GM13976 (cell line): Measurements from ENCODE around the gene PATE2.

Source experiments
- DNase-seq: peaks from one replicate; pipeline ENCODE4 v3.0.0; 2012; ENCODE audit warnings: low spot score
- CTCF ChIP-seq: IDR thresholded peaks from 2 replicates; pipeline ENCODE4 v1.5.1; 2012; ENCODE audit warnings: borderline replicate concordance, mild to moderate bottlenecking; ENCODE audit not compliant: insufficient read depth; ENCODE audit errors: extremely low read depth, missing control alignments, control extremely low read depth
- in situ Hi-C: fragments of 300-500 bp; cut with MboI; formaldehyde crosslinking; loops from one replicate; pipeline ENCODE4 v1.12.0; 2022; ENCODE audit warnings: low sequenced_read_pairs, mixed read lengths, inconsistent platforms; ENCODE audit not compliant: unreplicated experiment

Gene PATE2

GRCh38 chr11:125766251-125766650, 12.4 kb downstream of the PATE2 start:
- TF ChIP-seq CTCF = no peak
- DNase-seq = no peak
- in situ Hi-C loops = no loop called here

- no peak for TF ChIP-seq CTCF
- DNase-seq = no peak
- in situ Hi-C loops = no loop called here
Observed at GRCh38 chr11:125763483-125763882, 15.1 kb downstream of the PATE2 start.

- TF ChIP-seq CTCF = no peak
- no peak for DNase-seq
- in situ Hi-C loops = no loop called here
Observed at GRCh38 chr11:125762445-125762844, 16.2 kb downstream of the PATE2 start.

DNA sequence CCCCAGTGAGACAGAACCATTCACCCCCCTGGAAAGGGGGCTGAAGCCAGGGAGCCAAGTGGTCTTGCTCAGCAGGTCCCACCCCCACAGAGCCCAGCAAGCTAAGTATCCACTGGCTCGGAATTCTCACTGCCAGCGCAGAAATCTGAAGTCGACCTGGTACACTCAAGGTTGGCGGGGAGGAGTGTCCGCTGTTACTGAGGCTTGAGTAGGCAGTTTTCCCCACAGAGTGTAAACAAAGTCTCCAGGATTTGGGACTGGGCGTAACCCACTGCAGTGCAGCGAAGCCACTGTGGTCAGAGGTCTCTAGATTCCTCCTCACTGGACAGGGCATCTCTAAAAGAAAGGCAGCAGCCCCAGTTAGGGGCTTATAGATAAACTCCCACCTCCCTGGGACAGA, 22.6 kb downstream of the PATE2 start:
- no peak for TF ChIP-seq CTCF
- DNase-seq = no peak
- in situ Hi-C loops = no loop called here

- in situ Hi-C loops = no loop called here
- no peak for TF ChIP-seq CTCF
- DNase-seq = no peak
Observed at GRCh38 chr11:125750629-125751028, 28.0 kb downstream of the PATE2 start.

- no peak for DNase-seq
- no peak for TF ChIP-seq CTCF
- in situ Hi-C loops = no loop called here
Observed at GRCh38 chr11:125745979-125746378, 32.6 kb downstream of the PATE2 start, which contains the start of gene PATE1. Gene PATE1 (plus strand): TSS chr11:125746279. CDS start chr11:125746305, 26 bp downstream.

- in situ Hi-C loops = no loop called here
- no peak for TF ChIP-seq CTCF
- no peak for DNase-seq
Observed at GRCh38 chr11:125743681-125744080, 34.9 kb downstream of the PATE2 start.
